Jurkat, Clone E6-1 (cell line): ENCODE data around the gene STXBP6.
A peak's percentile ranks its signal among the peaks of the same experiment; 100 is the strongest.

Source experiments
- DNase-seq: peaks from one replicate; pipeline ENCODE4 v3.0.0-alpha.2; 2011; ENCODE audit warnings: low read depth, low spot score
- H3K4me3 ChIP-seq: 2 replicates; pipeline ENCODE4 v1.5.1; 2011; ENCODE audit warnings: mild to moderate bottlenecking, low read length, control low read depth, moderate library complexity

STXBP6 gene

DNA sequence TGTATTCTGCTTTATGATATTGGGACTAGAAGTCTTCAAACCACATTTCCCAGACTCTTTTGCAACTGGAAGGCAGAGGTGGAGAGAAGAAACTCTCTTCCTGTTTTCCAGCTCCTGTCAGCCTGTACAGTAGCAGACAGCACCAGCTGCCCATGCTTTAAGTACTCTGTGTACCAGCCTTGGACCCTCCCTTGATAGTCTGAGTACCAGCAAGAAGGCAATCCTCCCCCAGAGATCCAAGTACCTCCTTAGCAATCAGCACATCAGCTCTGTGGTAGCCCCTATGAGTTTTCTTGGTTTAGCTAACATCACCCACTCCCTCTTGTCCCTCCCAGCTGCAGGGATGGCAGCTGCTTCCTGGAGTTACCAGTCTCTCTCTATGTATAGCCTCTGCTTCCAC is 56.3 kb downstream of the STXBP6 start:
- no peak for DNase-seq
- H3K4me3 ChIP-seq, result no peak overlapping the region

DNA sequence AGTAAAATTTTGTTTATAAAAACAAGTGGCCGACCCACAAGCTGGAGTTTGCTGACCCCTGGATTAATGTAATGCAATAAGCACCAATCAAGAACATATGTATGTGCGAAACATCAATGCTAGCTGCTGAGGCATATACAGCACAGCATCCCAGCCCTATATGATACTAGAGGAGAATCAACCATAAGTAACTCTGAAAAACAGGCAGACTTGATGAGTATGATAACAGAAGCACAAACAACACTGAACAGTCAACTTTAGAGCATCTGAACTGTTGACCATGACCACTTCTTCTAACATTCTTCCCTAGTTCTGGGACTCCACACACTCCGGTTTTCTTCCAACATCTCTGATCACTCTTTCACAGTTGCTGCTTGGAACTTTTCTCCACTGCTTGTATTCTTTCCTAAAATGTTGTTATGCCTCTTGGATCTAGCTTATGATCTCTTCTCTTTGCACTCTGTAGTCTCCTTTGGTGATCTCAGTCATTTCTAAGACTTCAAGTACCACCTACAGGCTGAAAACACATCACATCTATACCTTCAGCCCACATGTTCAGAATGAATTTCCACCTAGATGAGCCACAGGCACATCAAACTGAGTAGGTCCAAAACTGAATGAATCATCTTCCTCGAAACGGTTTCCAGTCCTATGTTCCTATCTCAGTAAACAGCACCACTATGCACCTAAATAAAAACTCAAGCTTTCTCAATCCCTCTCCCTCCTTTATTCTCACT is 57.2 kb downstream of the STXBP6 start:
- no peak overlapping the region for H3K4me3 ChIP-seq
- DNase-seq, result no peak

DNA sequence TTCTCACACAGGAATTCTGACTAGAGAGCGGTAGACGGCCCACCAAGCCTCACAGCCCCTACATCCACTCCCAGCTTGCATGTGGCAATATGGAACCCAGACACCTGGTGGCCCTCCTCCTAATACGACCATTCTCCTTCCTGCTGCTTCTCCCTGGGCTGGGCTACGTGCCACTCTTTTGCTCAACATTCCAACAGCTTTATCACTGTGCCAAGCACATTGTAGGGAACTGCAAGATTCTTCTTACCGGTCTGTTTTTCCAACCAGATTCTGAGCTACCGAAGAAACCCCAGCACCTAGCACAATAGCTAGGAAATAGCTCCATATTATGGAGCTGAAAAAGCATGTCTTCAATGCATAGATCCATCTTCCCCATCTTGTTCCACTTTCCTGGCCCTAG is 58.1 kb downstream of the STXBP6 start:
- H3K4me3 ChIP-seq, result no peak overlapping the region
- no peak for DNase-seq

DNA sequence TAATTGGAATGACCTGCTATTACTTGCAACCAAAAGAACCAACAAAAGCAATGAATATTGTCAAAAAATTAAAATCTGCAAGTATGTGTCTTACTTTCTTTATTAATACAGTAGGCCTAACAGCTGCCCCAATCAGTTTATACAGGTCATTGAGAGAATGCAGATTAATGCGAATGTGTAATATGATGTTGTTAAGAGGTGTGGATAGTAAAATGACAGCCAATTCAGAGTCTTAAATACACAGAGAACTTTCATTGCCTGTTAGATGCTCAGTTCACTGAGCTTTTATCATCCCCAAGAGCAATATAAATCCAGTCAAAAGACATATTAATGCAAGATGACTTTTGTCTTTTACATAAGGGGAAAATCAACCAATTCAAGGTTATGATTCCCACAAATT is 58.7 kb downstream of the STXBP6 start:
- no peak for DNase-seq
- H3K4me3 ChIP-seq, result no peak overlapping the region

DNA sequence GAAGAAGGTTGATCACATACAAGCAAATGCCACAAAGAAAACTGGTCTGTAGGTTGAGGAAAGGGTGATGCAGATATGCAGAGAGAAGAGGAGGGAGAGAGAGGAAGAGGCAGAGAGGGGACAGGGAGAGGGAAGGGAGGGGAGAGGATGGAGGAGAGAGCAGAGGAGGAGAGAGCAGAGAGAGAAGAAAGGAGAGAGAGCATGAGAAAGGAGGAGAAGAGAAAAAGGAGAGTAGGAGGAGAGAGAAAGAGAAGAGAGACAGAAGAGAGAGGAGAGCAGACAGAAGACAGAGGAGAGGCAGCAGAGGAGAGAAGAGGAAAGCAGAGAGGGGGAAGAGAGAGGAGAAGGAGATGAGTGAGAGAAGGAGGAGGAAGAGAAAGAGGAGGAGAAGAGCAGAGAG is 59.2 kb downstream of the STXBP6 start:
- no peak for DNase-seq
- H3K4me3 ChIP-seq, result no peak overlapping the region

DNA sequence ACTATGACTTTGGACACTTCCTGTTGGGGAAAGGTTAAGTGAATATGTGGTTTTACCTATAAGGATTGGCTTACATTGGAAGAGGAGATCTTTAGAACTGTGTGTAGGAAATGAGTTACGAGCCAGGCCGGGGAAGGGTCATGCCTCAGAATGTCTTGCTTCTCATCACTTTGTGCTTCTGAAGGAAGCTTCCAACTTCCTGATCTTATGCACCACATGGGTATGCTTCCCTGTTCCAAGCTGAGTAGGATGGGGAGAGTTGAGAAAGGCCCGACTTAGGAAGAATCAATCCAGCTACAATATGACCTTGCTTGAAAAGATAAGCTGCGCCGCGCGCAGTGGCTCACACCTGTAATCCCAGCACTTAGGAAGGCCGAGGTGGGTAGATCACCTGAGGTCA is 59.9 kb downstream of the STXBP6 start:
- no peak for DNase-seq
- H3K4me3 ChIP-seq, result no peak overlapping the region

DNA sequence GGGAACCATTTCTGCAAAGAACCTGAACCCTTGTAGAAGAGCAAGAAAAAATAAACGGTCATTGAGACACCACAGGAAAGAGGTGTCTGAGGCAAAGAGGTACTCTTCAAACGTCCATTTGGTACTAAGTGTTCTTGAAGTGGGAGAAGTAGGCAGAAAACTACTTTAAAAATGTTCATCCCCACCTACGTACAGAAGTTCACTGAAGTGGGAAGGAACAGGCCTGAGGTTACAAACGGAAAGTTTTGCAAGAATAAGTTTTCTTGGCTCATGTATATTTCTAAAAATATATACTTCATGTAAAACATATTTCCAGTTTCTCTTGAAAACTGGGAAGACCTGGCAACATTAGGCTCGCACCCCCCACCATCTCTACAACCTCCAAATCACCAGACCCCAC is 61.2 kb downstream of the STXBP6 start:
- H3K4me3 ChIP-seq, result no peak overlapping the region
- no peak for DNase-seq

DNA sequence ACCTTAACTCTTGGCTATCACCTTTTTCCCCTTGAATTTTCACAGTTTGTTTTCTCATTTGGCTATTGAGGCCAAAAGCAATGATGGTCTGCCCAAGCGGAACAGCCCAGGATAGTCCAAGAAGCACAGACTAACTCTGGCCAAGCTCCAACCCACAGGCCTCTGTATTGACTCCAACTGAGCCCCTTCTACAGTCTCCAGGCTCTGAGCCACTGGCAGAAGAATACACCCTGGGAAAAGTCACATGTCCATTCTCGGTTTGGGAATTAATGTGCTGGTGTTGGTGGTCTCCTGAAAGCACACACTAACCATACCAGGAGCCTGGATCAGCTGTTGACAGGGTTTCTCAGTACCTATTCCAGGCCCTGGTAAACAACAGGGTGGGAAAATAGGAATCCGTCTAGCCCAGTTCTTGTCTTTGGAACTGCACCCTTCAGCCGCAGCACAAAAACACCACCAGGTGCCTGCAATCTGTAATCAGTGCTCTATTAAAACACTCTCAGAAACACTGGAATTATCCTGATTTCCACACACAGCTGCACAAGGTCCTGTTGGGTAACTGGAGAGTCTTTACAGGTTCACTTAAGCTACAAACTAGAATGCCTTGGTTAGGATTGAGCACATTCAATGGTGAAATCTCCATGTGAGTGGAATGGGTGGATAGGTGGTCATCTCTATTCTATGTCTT is 63.6 kb downstream of the STXBP6 start:
- DNase-seq, result no peak

DNA sequence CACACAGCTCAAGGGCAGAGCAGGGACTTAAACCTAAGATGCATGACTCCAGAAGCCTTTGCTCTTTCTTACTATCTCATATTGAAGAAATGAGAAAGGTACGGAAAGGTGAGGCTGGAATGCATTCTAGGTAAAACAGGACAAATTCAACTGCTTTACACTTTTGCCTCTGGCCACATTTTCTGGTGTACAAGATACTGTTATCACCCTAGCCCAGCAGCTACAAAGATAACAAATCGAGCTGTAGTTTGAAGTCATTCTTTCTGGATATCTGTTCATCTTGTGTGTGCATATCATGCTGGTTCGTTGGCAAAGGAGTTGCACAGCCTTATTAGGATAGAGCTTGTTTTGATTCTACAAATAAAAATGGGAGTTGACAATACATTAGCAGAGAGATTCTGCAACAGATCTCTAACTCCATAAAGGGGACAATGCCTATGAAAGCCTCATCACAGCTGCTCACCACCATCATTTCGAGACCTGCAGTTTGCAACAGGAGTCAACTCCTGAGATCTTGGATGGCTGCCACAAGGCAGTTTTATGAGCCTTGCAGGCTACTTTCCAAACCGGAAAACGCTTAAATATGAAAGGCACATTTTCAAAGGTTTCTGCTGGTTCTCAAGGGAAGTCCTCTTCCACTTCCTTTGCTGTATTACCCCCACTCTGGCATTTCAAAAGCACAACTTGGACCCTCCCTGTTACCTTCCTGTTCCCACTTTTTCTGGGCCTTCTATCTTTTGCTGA is 64.9 kb downstream of the STXBP6 start:
- no peak overlapping the region for H3K4me3 ChIP-seq
- DNase-seq, result peak; percentile 41

More for the DNA sequence above, 63.6 kb downstream of the STXBP6 start:
- no peak overlapping the region for H3K4me3 ChIP-seq

DNA sequence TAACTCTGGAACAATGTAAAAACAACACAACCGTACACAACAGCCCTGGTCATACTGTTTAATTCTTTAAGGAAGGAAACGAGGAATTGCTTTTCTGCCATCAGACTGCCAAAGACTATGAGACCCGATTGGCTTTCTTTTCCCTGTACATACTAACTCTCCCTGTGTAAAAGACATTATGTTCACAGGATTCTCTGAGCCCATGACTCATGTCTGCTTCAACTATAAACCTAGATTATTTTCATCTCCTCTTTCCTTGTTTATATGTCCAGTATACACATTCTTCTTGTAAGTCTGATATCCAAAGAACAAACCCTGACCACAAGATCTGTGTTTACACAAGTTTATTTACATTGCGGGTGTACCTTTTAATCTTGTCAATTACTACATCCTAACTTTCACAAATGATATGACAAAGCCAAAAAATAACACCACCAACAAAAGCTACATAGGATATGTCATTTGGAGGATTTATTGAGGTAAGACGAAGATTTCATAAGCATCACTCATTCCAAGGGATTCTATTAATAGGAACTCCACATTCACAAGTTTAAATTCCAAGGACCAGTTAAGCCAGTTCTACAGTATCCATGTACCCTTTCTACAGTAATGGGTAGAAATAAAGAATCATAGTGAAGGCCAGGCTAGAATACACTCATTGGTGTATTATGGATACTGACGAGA is 67.3 kb downstream of the STXBP6 start:
- no peak for DNase-seq
- H3K4me3 ChIP-seq, result no peak overlapping the region

DNA sequence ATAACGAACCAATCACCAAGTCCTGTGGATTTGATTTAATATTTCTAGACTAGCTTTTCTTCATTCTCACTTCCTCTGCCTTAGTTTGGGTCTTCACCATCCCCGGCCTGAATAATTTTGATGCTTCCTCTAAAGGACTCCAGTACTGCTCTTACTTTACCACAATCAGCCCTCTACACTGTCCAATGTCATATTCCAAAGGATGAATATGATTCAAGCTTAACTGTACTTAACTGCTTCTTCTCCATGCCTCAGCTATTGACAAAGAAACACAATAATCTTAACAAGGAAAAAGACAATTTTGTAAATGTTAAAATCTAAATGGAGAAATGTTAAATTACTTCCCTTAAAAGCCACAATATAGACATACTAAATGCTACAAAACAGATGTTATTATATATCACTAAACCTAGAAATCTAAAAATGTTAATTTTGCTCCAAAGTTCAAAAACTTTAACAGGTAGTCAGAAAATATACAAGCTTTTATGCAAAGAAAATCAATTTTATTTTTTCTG is 70.2 kb downstream of the STXBP6 start:
- DNase-seq, result no peak
- H3K4me3 ChIP-seq, result no peak overlapping the region

DNA sequence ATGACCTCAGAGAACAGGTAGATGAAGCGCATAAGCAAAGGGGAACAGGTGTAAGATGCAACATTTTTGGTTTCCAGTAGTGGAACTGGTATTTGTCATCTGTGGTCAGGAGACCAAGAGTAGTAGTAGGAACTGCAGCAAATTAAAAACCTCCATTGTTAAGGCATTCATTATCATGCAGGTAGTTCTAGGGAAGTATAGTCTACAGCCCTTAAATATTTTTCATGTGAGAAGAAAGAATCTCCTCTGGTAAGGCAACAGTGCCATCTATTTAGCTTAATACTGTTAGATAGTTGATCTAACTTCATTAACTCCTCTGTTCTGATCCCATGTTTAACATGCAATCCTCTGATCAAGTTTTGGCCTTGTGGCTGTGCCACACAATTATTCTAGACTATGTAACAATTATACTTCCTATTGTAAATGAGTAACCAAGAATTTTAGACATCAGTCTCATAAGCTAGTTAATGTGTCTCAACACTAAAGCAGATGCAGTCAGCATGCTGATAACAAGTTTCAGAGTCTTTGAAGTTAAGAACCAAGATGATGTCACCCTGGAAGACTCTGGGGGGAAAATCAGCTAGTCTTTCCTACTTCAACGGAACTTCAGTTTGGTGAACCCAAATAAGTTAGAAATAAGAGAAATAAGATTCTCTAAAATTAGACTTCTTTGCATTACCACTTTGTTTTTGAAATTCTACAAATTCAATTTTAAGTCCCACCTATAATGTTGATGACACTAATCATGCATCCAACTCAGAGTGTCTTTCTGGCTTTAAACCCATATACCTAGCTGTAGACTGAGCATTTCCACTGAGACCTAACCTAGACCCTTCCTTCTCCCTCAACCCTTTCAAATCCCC is 70.9 kb downstream of the STXBP6 start:
- DNase-seq, result no peak
- H3K4me3 ChIP-seq, result no peak overlapping the region

DNA sequence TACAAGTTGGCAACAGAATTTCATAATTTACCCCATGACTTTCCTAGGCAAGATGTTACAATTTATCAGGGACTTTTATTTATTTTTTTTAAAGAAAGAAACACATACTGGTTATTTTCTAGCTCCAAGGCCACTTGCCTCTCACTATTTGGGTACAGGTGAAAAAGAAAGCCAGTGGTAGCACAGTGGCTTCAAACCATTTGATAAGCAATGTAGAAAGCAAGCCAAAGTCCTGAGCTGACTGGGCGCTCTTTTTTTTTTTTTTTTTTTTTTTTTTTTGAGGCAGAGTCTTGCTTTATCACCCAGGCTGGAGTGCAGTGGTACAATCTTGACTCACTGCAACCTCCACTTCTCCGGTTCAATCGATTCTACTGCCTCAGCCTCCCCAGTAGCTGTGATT is 73.3 kb downstream of the STXBP6 start:
- no peak for DNase-seq

DNA sequence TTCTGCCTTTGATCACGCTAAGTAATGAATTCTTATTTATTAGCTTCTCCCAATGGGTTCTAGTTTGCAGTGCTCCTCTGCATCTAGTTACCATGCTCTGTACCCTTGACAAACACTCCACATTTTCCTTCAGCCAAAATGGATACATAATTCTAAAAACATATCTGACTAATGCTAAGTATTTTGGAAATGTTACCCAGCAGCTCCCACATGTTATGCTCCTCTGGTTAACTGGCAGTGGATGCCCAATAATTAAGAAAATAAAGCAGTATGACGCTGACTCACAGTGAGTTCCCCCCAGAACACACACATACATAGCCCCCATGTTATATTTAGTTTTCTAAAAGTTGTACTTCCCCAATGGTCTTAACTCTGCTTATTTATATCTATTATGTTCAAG is 74.6 kb downstream of the STXBP6 start:
- H3K4me3 ChIP-seq, result no peak overlapping the region
- DNase-seq, result no peak

More for the DNA sequence above, 73.3 kb downstream of the STXBP6 start:
- H3K4me3 ChIP-seq, result no peak overlapping the region

DNA sequence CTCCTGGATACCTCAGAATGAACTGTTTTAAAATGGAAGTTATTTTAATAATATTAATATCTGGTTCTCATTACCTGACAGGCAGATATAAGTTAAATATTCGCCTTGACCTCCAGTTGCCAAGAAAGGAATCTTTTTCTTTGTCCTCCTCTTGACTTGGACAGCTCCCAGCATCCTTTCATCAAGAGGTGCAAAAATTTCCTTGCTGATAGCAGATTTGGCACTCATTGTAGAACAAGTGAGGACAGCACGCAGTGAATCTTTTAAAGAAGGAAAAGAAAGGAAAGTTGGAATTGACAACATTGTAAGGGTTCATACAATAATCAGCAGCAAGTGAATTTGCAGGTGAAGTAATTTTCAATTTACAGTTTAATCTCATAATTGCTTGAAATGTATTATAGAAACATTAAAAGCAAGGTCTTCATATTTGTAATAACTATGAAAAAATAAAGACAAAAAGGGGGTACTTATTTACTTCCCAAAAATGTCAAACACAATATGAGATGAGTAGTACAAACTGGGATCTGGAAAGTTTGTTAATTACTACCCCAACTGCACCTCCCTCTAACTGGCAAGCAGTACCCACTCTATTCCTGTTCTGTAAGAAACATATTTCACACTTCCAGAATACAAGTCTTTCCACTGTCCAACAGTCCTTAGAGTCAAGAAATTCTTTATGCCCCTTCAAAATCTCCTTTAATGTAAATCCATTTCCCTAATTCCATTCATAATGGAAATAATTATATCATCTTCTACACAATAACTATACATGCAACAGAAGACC is 75.2 kb downstream of the STXBP6 start:
- DNase-seq, result no peak

DNA sequence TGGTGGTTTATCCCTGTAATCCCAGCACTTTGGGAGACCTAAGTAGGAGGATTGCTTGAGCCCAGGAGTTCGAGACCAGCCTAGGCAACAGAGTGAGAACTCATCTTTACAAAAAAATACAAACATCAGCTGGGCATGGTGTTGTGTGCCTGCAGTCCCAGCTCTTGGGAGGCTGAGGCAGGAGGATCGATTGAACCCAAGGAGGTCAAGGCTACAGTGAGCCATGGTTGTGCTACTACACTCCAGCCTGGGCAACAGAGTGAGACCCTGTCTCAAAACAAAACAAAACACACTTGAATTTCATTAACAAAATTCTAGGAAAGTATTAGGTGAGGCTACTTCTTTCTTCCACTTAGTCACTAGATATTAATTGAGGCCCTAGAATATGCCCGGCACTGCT is 77.1 kb downstream of the STXBP6 start:
- no peak for DNase-seq
- no peak overlapping the region for H3K4me3 ChIP-seq

More for the DNA sequence above, 75.2 kb downstream of the STXBP6 start:
- H3K4me3 ChIP-seq, result no peak overlapping the region

DNA sequence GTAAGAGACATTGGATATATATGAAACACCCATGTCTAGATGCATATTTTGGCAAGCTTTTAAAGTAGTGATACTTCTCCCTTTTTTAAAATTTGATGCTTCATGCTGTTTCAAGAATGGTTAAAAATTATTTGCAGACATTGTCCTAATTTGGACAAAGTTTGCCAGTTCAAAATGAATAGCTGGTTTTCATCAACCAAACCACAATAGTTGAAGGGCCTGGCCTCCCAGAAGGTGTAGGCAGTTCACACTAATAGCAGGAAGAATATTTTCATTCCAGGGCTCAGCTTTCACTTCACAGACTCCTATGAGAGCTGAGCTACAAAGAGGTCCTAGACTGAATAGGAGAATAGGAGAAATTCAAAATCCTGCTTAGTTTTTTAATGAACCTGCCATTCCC is 78.7 kb downstream of the STXBP6 start:
- H3K4me3 ChIP-seq, result no peak overlapping the region
- no peak for DNase-seq

DNA sequence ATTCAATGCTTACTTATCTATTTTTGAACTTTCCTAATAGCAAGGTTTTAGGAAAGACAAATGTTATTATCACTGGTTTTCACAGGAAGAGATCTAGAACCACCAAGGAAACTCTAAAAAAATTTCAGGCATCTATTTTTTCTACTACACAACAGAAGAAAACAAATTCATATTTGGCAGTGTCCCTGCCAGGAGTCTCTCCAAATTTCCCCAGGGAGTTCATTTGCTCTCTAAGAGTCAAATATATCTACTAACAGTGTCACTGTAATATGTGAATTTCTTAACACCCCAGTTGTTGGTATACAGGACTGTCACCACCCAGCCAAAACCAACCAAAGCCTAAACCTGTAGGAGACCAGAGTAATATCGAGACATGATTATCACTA is 83.4 kb downstream of the STXBP6 start:
- H3K4me3 ChIP-seq, result no peak overlapping the region
- no peak for DNase-seq
